Measurements from ENCODE around the gene ST3GAL5. TPM values are rescaled to one million over a fixed set of nuclear protein-coding genes. Genes with fewer than 3 reads are reported as not detected.

Gene ST3GAL5
- total RNA-seq, 4 donors from 2014 or later, result 3.0 to 20.2 (median 13.6) TPM

- in situ Hi-C loops (cut with MboI; ENCODE audit: low pct_ligation_motif_present in 1 of 4, low pct_unique_long_range_greater_than_20kb in 1 of 4, low sequenced_read_pairs in 3 of 4), result no loop called here
- no peak overlapping the region for H3K27ac ChIP-seq
- 77% methylated on average over 6 of the region's 6 CpGs; no CpG with 5 or more reads in 1 of the 2 donors for WGBS, 2 donors (ENCODE audit: low coverage in 1 of 2)
Observed at GRCh38 chr2:85797921-85798320, 90.9 kb downstream of the ST3GAL5 start.

GRCh38 chr2:85797263-85797660, 91.5 kb downstream of the ST3GAL5 start:
- no peaks in the 10 kb centered on the region for H3K9me3 ChIP-seq
- in situ Hi-C loops (cut with MboI; ENCODE audit: low pct_ligation_motif_present in 1 of 4, low pct_unique_long_range_greater_than_20kb in 1 of 4, low sequenced_read_pairs in 3 of 4) (no loop called here), intact Hi-C loops (cut with DNase I; ENCODE audit: low total_unique reads) (loop anchor here (5.0 kb wide), 1 partner anchor 45 kb away; the partner anchor contains the start of gene ATOH8)
- WGBS, 2 donors (ENCODE audit: low coverage in 1 of 2), result 90 to 92% methylated on average over 12 to 13 of the region's 13 CpGs
- peak overlapping the region in 1 of 4 donors; percentile 58 for H3K27ac ChIP-seq
- no peak overlapping the region for H3K4me3 ChIP-seq
- peaks cover 12 to 31% (median 15%) of the 10 kb centered on the region in 4 donors for H3K4me1 ChIP-seq
- H3K36me3 ChIP-seq, result no peaks in the 10 kb centered on the region
- TF ChIP-seq CTCF (IDR thresholded peaks at IDR 0.05) (no peak), EP300 (IDR thresholded peaks at IDR 0.05; ENCODE audit: low read depth) (no peak), POLR2A (IDR thresholded peaks at IDR 0.05) (no peak), POLR2AphosphoS5 (IDR thresholded peaks at IDR 0.05) (no peak)
- DNase-seq, result peak; percentile 5
- H3K27me3 ChIP-seq, result no peaks in the 10 kb centered on the region

More at GRCh38 chr2:85797921-85798320, 90.9 kb downstream of the ST3GAL5 start:
- Histone ChIP-seq H3K4me3 (no peak overlapping the region), H3K9me3 (no peaks in the 10 kb centered on the region), H3K27me3 (no peaks in the 10 kb centered on the region), H3K36me3 (no peaks in the 10 kb centered on the region), H3K4me1 (peaks cover 6 to 24% (median 13%) of the 10 kb centered on the region in 4 donors)
- TF ChIP-seq CTCF (IDR thresholded peaks at IDR 0.05) (peak in 4 of 5 experiments; percentile 26 to 46 (median 35)), EP300 (IDR thresholded peaks at IDR 0.05; ENCODE audit: low read depth) (no peak), POLR2AphosphoS5 (IDR thresholded peaks at IDR 0.05) (no peak), POLR2A (IDR thresholded peaks at IDR 0.05) (no peak)
- DNase-seq, result peak; percentile 8
- intact Hi-C loops (cut with DNase I; ENCODE audit: low total_unique reads), result loop anchor here (5.0 kb wide), 1 partner anchor 46 kb away; the partner anchor contains the start of gene ATOH8

- Histone ChIP-seq H3K4me1 (peaks cover 14 to 31% (median 15%) of the 10 kb centered on the region in 4 donors), H3K9me3 (no peaks in the 10 kb centered on the region), H3K27ac (peak overlapping the region in 3 of 4 donors; percentile 5 to 58 (median 28)), H3K4me3 (no peak overlapping the region), H3K27me3 (no peaks in the 10 kb centered on the region), H3K36me3 (no peaks in the 10 kb centered on the region)
- DNase-seq, result peak; percentile 8
- in situ Hi-C loops (cut with MboI; ENCODE audit: low pct_ligation_motif_present in 1 of 4, low pct_unique_long_range_greater_than_20kb in 1 of 4, low sequenced_read_pairs in 3 of 4), result no loop called here
- TF ChIP-seq POLR2A (IDR thresholded peaks at IDR 0.05) (no peak), EP300 (IDR thresholded peaks at IDR 0.05; ENCODE audit: low read depth) (no peak), POLR2AphosphoS5 (IDR thresholded peaks at IDR 0.05) (no peak), CTCF (IDR thresholded peaks at IDR 0.05) (no peak)
- intact Hi-C loops (cut with DNase I; ENCODE audit: low total_unique reads), result loop anchor here (5.0 kb wide), 1 partner anchor 44 kb away; the partner anchor contains the start of gene ATOH8
- WGBS, 2 donors (ENCODE audit: low coverage in 1 of 2), result 73 to 80% methylated on average over 8 to 22 of the region's 22 CpGs
Observed at GRCh38 chr2:85796341-85797262, 92.2 kb downstream of the ST3GAL5 start.

GRCh38 chr2:85796046-85796340, 92.8 kb downstream of the ST3GAL5 start:
- H3K4me1 ChIP-seq, result peaks cover 14 to 31% (median 15%) of the 10 kb centered on the region in 4 donors
- peak overlapping the region in 3 of 4 donors; percentile 5 to 58 (median 28) for H3K27ac ChIP-seq
- no peak overlapping the region for H3K4me3 ChIP-seq

More at GRCh38 chr2:85796046-85796340, 92.8 kb downstream of the ST3GAL5 start:
- Histone ChIP-seq H3K27me3 (no peaks in the 10 kb centered on the region), H3K36me3 (no peaks in the 10 kb centered on the region), H3K9me3 (no peaks in the 10 kb centered on the region)
- WGBS, 2 donors (ENCODE audit: low coverage in 1 of 2), result 72% methylated on average over 6 of the region's 6 CpGs; no CpG with 5 or more reads in 1 of the 2 donors
- in situ Hi-C loops (cut with MboI; ENCODE audit: low pct_ligation_motif_present in 1 of 4, low pct_unique_long_range_greater_than_20kb in 1 of 4, low sequenced_read_pairs in 3 of 4) (no loop called here), intact Hi-C loops (cut with DNase I; ENCODE audit: low total_unique reads) (loop anchor here (5.0 kb wide), 1 partner anchor 44 kb away; the partner anchor contains the start of gene ATOH8)
- no peak for DNase-seq
- TF ChIP-seq EP300 (IDR thresholded peaks at IDR 0.05; ENCODE audit: low read depth) (no peak), POLR2AphosphoS5 (IDR thresholded peaks at IDR 0.05) (no peak), CTCF (IDR thresholded peaks at IDR 0.05) (no peak), POLR2A (IDR thresholded peaks at IDR 0.05) (no peak)
